ENCODE data around the gene ESRP2.

Gene ESRP2

GRCh38 chr16:68269793-68270192, 33.9 kb upstream of the ESRP2 start:
- H3F3A ChIP-seq (ENCODE audit: low read depth): no peaks in the 10 kb centered on the region
- no peak overlapping the region for H3K4me2 ChIP-seq (ENCODE audit: low read depth, low read length, poor library complexity, severe bottlenecking)
- H3K36me3 ChIP-seq (ENCODE audit: insufficient read depth, low read length): peaks cover 12% of the 10 kb centered on the region; the same call in 1 of the 2 replicates
- H3K4me1 ChIP-seq (ENCODE audit: insufficient read depth, low read length, poor library complexity, severe bottlenecking): peaks cover 40% of the 10 kb centered on the region
- peaks cover 22% of the 10 kb centered on the region for H4K20me1 ChIP-seq (ENCODE audit: insufficient read depth, low read length, poor library complexity, severe bottlenecking)
- no peaks in the 10 kb centered on the region for H3K9me3 ChIP-seq (ENCODE audit: insufficient read depth, low read depth, low read length)
- H3K9ac ChIP-seq (ENCODE audit: low read depth, low read length, poor library complexity, severe bottlenecking): peak overlapping the region; percentile 14
- TF ChIP-seq EZH2phosphoT487 (IDR thresholded peaks at IDR 0.05; ENCODE audit: borderline replicate concordance) (no peak), CTCF (conservative IDR thresholded peaks at IDR 0.05; ENCODE audit: low read length) (no peak)
- no peaks in the 10 kb centered on the region for H3K9me2 ChIP-seq (replicated peaks; ENCODE audit: low read depth, low read length)
- no peaks in the 10 kb centered on the region for H3K27me3 ChIP-seq (ENCODE audit: insufficient read depth, low read length, poor library complexity, severe bottlenecking)
- no peak overlapping the region for H3K4me3 ChIP-seq (ENCODE audit: low read length, poor library complexity, severe bottlenecking)
- H3K79me2 ChIP-seq (ENCODE audit: insufficient read depth, low read length): peaks cover 99% of the 10 kb centered on the region
- H2AFZ ChIP-seq (ENCODE audit: low read length): no peak overlapping the region

- no peaks in the 10 kb centered on the region for H3K27me3 ChIP-seq (ENCODE audit: insufficient read depth, low read length, poor library complexity, severe bottlenecking)
- H3F3A ChIP-seq (ENCODE audit: low read depth): no peaks in the 10 kb centered on the region
- no peaks in the 10 kb centered on the region for H3K9me2 ChIP-seq (replicated peaks; ENCODE audit: low read depth, low read length)
- H4K20me1 ChIP-seq (ENCODE audit: insufficient read depth, low read length, poor library complexity, severe bottlenecking): peaks cover 22% of the 10 kb centered on the region
- peak overlapping the region; percentile 30 for H3K9ac ChIP-seq (ENCODE audit: low read depth, low read length, poor library complexity, severe bottlenecking)
- no peak overlapping the region for H3K4me3 ChIP-seq (ENCODE audit: low read length, poor library complexity, severe bottlenecking)
- H2AFZ ChIP-seq (ENCODE audit: low read length): no peak overlapping the region
- TF ChIP-seq EZH2phosphoT487 (IDR thresholded peaks at IDR 0.05; ENCODE audit: borderline replicate concordance) (no peak), CTCF (conservative IDR thresholded peaks at IDR 0.05; ENCODE audit: low read length) (no peak)
- no peaks in the 10 kb centered on the region for H3K9me3 ChIP-seq (ENCODE audit: insufficient read depth, low read depth, low read length)
- peak overlapping the region; percentile 43 for H3K4me2 ChIP-seq (ENCODE audit: low read depth, low read length, poor library complexity, severe bottlenecking)
- no peaks in the 10 kb centered on the region for H3K36me3 ChIP-seq (ENCODE audit: insufficient read depth, low read length)
- peaks cover 25% of the 10 kb centered on the region for H3K4me1 ChIP-seq (ENCODE audit: insufficient read depth, low read length, poor library complexity, severe bottlenecking)
- peaks cover 83% of the 10 kb centered on the region for H3K79me2 ChIP-seq (ENCODE audit: insufficient read depth, low read length)
Measured at GRCh38 chr16:68267612-68268405, 31.9 kb upstream of the ESRP2 start.

- Histone ChIP-seq H3K9me3 (ENCODE audit: insufficient read depth, low read depth, low read length) (no peaks in the 10 kb centered on the region), H3K27me3 (ENCODE audit: insufficient read depth, low read length, poor library complexity, severe bottlenecking) (no peaks in the 10 kb centered on the region), H3K9me2 (replicated peaks; ENCODE audit: low read depth, low read length) (no peaks in the 10 kb centered on the region), H2AFZ (ENCODE audit: low read length) (peak overlapping the region; percentile 87), H3F3A (ENCODE audit: low read depth) (no peaks in the 10 kb centered on the region), H3K4me2 (ENCODE audit: low read depth, low read length, poor library complexity, severe bottlenecking) (peak overlapping the region; percentile 81), H3K36me3 (ENCODE audit: insufficient read depth, low read length) (no peaks in the 10 kb centered on the region), H4K20me1 (ENCODE audit: insufficient read depth, low read length, poor library complexity, severe bottlenecking) (peaks cover 18% of the 10 kb centered on the region), H3K79me2 (ENCODE audit: insufficient read depth, low read length) (peaks cover 58% of the 10 kb centered on the region), H3K4me3 (ENCODE audit: low read length, poor library complexity, severe bottlenecking) (peak overlapping the region; percentile 76), H3K9ac (ENCODE audit: low read depth, low read length, poor library complexity, severe bottlenecking) (peak overlapping the region; percentile 89), H3K4me1 (ENCODE audit: insufficient read depth, low read length, poor library complexity, severe bottlenecking) (peaks cover 18% of the 10 kb centered on the region)
- TF ChIP-seq EZH2phosphoT487 (IDR thresholded peaks at IDR 0.05; ENCODE audit: borderline replicate concordance): no peak
- no peak for TF ChIP-seq CTCF (conservative IDR thresholded peaks at IDR 0.05; ENCODE audit: low read length)
Measured at GRCh38 chr16:68265078-68265920, 29.4 kb upstream of the ESRP2 start.
